K562 (cell line): Measurements from ENCODE around the gene LGR6. TPM values are rescaled to one million over a fixed set of nuclear protein-coding genes. Genes with fewer than 3 reads are reported as not detected.
A peak's percentile ranks its signal among the peaks of the same experiment; 100 is the strongest.

Experiments used
- CHD7 ChIP-seq: fragments of 200-600 bp; sonication (generic); IDR thresholded peaks from one replicate; pipeline ENCODE4 v1.6.1; 2012; ENCODE audit warnings: mild to moderate bottlenecking, low read depth, low read length, inconsistent platforms
- HBP1 ChIP-seq: fragments of 450-650 bp; formaldehyde crosslinking; IDR thresholded peaks from 2 replicates; pipeline ENCODE4 v1.4.0; 2022; ENCODE audit warnings: missing genetic modification characterization
- HNRNPLL ChIP-seq: fragments of 200-400 bp; formaldehyde crosslinking; IDR thresholded peaks from 2 replicates; pipeline ENCODE4 v1.6.1; 2017; ENCODE audit warnings: low read length, low read depth, mild to moderate bottlenecking; ENCODE audit not compliant: poor library complexity, severe bottlenecking
- IRF9 ChIP-seq: fragments of 450-650 bp; IDR thresholded peaks from 2 replicates; pipeline ENCODE4 v1.6.1; 2016; ENCODE audit warnings: missing biosample characterization, missing genetic modification characterization
- MAFG ChIP-seq: fragments of 450-650 bp; conservative IDR thresholded peaks from 2 replicates; pipeline ENCODE4 v1.6.1; 2016; ENCODE audit warnings: missing genetic modification characterization, missing compliant biosample characterization
- POLR2AphosphoS5 ChIP-seq: IDR thresholded peaks from 2 replicates; pipeline ENCODE4 v1.6.1; 2011; ENCODE audit warnings: mild to moderate bottlenecking, low read depth, low read length, moderate library complexity; ENCODE audit not compliant: control insufficient read depth, insufficient read depth
- TAF1 ChIP-seq: IDR thresholded peaks from 2 replicates; pipeline ENCODE4 v1.6.1; 2011; ENCODE audit warnings: mild to moderate bottlenecking, low read length, moderate library complexity; ENCODE audit not compliant: insufficient read depth, control insufficient read depth, severe bottlenecking; ENCODE audit errors: extremely low read depth
- TFAP4 ChIP-seq: sonication (generic); formaldehyde crosslinking; IDR thresholded peaks from 2 replicates; pipeline ENCODE4 v1.8.0; 2022; ENCODE audit warnings: missing genetic modification reagents, mild to moderate bottlenecking, moderate library complexity, borderline replicate concordance
- TGIF2 ChIP-seq: sonication (generic); formaldehyde crosslinking; IDR thresholded peaks from 2 replicates; pipeline ENCODE4 v1.8.1; 2022; ENCODE audit warnings: mild to moderate bottlenecking, missing genetic modification reagents, moderate library complexity
- polyA plus RNA-seq, 8 experiments: library from polyadenylated mRNA; depleted of rRNA in 4 of 8; stranded (reverse) in 5 of 8; unstranded in 3 of 8; fragments of >200 nt; fragmentation: Nextera tagmentation in 2 of 8; fragmentation: Illumina TruSeq in 1 of 8; extraction: Ambion mirVana in 2 of 8; extraction: Trizol in 1 of 8; gene quantifications; 2 replicates each; pipeline versions ENCODE4 v1.2.1 to v1.2.3, GENCODE V29; 2011 to 2014; ENCODE audit warnings: inconsistent platforms in 1 of 8, missing spikeins in 1 of 8
- total RNA-seq, 7 experiments: library from RNA; depleted of rRNA in 6 of 7; stranded (reverse); fragments of >200 nt in 6 of 7; fragmentation: Illumina TruSeq in 2 of 7; extraction: Trizol in 2 of 7; gene quantifications; 2 replicates each; pipeline versions ENCODE4 v1.2.1 to v1.2.3, GENCODE V29; 2011 to 2021; ENCODE audit warnings: low replicate concordance in 1 of 7
- TF ChIP-seq, protein P1 (sequence below): fragments of 450-650 bp; conservative IDR thresholded peaks from 2 replicates; pipeline ENCODE4 v1.6.1; 2016; ENCODE audit warnings: missing genetic modification characterization, low read depth, mild to moderate bottlenecking, control low read depth, missing compliant biosample characterization

LGR6 gene
- total and polyA plus RNA-seq, 9 of the 15 experiments (the other 6 are each of a cell fraction or from before 2014, with no cell fraction given): 0.01 to 0.54 (median 0.17) TPM; not detected in 1

GRCh38 chr1:202152399-202152798 lies 41.2 kb upstream of the LGR6 start (continued):
- TF ChIP-seq CHD7 (no peak), HNRNPLL (no peak), IRF9 (tag) (no peak), POLR2AphosphoS5 (peak; percentile 36; the same call in 1 of the 2 replicates), TFAP4 (CRISPR knock-in tag) (peak; percentile 57), TGIF2 (CRISPR knock-in tag) (no peak), MAFG (no peak), HBP1 (CRISPR knock-in tag) (no peak), TAF1 (no peak)
- TF ChIP-seq, protein P1, sequence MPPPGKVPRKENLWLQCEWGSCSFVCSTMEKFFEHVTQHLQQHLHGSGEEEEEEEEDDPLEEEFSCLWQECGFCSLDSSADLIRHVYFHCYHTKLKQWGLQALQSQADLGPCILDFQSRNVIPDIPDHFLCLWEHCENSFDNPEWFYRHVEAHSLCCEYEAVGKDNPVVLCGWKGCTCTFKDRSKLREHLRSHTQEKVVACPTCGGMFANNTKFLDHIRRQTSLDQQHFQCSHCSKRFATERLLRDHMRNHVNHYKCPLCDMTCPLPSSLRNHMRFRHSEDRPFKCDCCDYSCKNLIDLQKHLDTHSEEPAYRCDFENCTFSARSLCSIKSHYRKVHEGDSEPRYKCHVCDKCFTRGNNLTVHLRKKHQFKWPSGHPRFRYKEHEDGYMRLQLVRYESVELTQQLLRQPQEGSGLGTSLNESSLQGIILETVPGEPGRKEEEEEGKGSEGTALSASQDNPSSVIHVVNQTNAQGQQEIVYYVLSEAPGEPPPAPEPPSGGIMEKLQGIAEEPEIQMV (tag): no peak
